Colonic mucosa (tissue), 4 donors: ENCODE results near the gene PPP3R2. TPM values are rescaled to one million over a fixed set of nuclear protein-coding genes. Genes with fewer than 3 reads are reported as not detected.

Experiments used
- DNase-seq: peaks from one replicate; pipeline ENCODE4 v3.0.0-alpha.2; 2020
- H3K27ac ChIP-seq: fragments of 200-600 bp; one replicate; pipeline ENCODE4 v1.8.0; 2021
- H3K27me3 ChIP-seq: fragments of 200-600 bp; one replicate; pipeline ENCODE4 v1.8.0; 2021
- H3K36me3 ChIP-seq: fragments of 200-600 bp; one replicate; pipeline ENCODE4 v1.8.0; 2021
- H3K4me1 ChIP-seq: fragments of 200-600 bp; one replicate; pipeline ENCODE4 v1.8.0; 2021; ENCODE audit warnings: mild to moderate bottlenecking
- H3K4me3 ChIP-seq: fragments of 200-600 bp; one replicate; pipeline ENCODE4 v1.8.0; 2021
- H3K9ac ChIP-seq, 2 donors: one replicate each; pipeline ENCODE4 v1.7.0; 2013; ENCODE audit warnings: control low read depth in 2 of 2, low read depth in 2 of 2, low read length in 2 of 2
- H3K9me3 ChIP-seq: fragments of 200-600 bp; one replicate; pipeline ENCODE4 v1.8.0; 2021
- CTCF ChIP-seq: fragments of 200-600 bp; IDR thresholded peaks from one replicate; pipeline ENCODE4 v1.8.0; 2022; ENCODE audit warnings: antibody characterized with exemption, mild to moderate bottlenecking
- intact Hi-C: fragments of 100-400 bp; cut with DNase I; formaldehyde crosslinking; loops from one replicate; pipeline ENCODE4 v1.14.1; 2022
- total RNA-seq, 2 donors: library from RNA; stranded (reverse); fragmentation: NEBNext Ultra II Directional in 1 of 2; extraction: Animal tissue kit (Norgen Biotek cat#: 25700) in 1 of 2; gene quantifications; one replicate each; pipeline ENCODE4 v1.2.1, GENCODE V29; 2021
- donor health status: healthy.
- donor health status: DM: no; HTN: no; CAD: no.
- donor health status: DM: no; HTN: no; CAD: no.

Gene PPP3R2
- total RNA-seq, 2 donors from 2014 or later = not detected

- no peak overlapping the region for H3K9ac ChIP-seq
- TF ChIP-seq CTCF = no peak
Observed at GRCh38 chr9:101626295-101626694, 31.5 kb upstream of the PPP3R2 start.

GRCh38 chr9:101625876-101626275 is 31.1 kb upstream of the PPP3R2 start:
- Histone ChIP-seq H3K27me3 (no peaks in the 10 kb centered on the region), H3K27ac (no peak overlapping the region), H3K4me3 (no peak overlapping the region), H3K9me3 (no peaks in the 10 kb centered on the region), H3K36me3 (no peaks in the 10 kb centered on the region), H3K4me1 (no peaks in the 10 kb centered on the region), H3K9ac (no peak overlapping the region)
- no peak for TF ChIP-seq CTCF
- DNase-seq = no peak
- intact Hi-C loops = no loop called here

More at GRCh38 chr9:101626295-101626694, 31.5 kb upstream of the PPP3R2 start:
- H3K4me3 ChIP-seq = no peak overlapping the region
- intact Hi-C loops = no loop called here
- H3K27ac ChIP-seq = no peak overlapping the region
- DNase-seq = no peak
- no peaks in the 10 kb centered on the region for H3K27me3 ChIP-seq
- H3K36me3 ChIP-seq = no peaks in the 10 kb centered on the region
- H3K9me3 ChIP-seq = no peaks in the 10 kb centered on the region
- no peaks in the 10 kb centered on the region for H3K4me1 ChIP-seq

GRCh38 chr9:101620452-101620851 is 25.7 kb upstream of the PPP3R2 start:
- intact Hi-C loops = no loop called here
- Histone ChIP-seq H3K4me1 (no peaks in the 10 kb centered on the region), H3K9ac (no peak overlapping the region), H3K27ac (no peak overlapping the region), H3K4me3 (no peak overlapping the region), H3K9me3 (no peaks in the 10 kb centered on the region), H3K36me3 (no peaks in the 10 kb centered on the region), H3K27me3 (no peaks in the 10 kb centered on the region)
- TF ChIP-seq CTCF = no peak
- no peak for DNase-seq

GRCh38 chr9:101618698-101619097 is 23.9 kb upstream of the PPP3R2 start:
- no peak overlapping the region for H3K4me3 ChIP-seq
- no peak for TF ChIP-seq CTCF
- intact Hi-C loops = no loop called here
- DNase-seq = no peak
- no peaks in the 10 kb centered on the region for H3K9me3 ChIP-seq
- H3K4me1 ChIP-seq = no peaks in the 10 kb centered on the region
- H3K36me3 ChIP-seq = no peaks in the 10 kb centered on the region
- H3K9ac ChIP-seq = no peak overlapping the region
- H3K27ac ChIP-seq = no peak overlapping the region
- H3K27me3 ChIP-seq = no peaks in the 10 kb centered on the region

- no peaks in the 10 kb centered on the region for H3K4me1 ChIP-seq
- TF ChIP-seq CTCF = no peak
- no peaks in the 10 kb centered on the region for H3K27me3 ChIP-seq
- H3K27ac ChIP-seq = no peak overlapping the region
- no peak overlapping the region for H3K4me3 ChIP-seq
- H3K9ac ChIP-seq = no peak overlapping the region
- intact Hi-C loops = loop anchor here (5.0 kb wide), 1 partner anchor 127 kb away; no protein-coding TSS in a partner anchor
- no peaks in the 10 kb centered on the region for H3K9me3 ChIP-seq
- H3K36me3 ChIP-seq = no peaks in the 10 kb centered on the region
- no peak for DNase-seq
Observed at GRCh38 chr9:101605547-101605946, 10.8 kb upstream of the PPP3R2 start.

GRCh38 chr9:101604296-101604695 is 9.5 kb upstream of the PPP3R2 start:
- no peak overlapping the region for H3K9ac ChIP-seq
- peak overlapping the region; percentile 22 for H3K27ac ChIP-seq
- no peak for DNase-seq
- no peaks in the 10 kb centered on the region for H3K4me1 ChIP-seq
- H3K9me3 ChIP-seq = no peaks in the 10 kb centered on the region
- no peak for TF ChIP-seq CTCF
- no peak overlapping the region for H3K4me3 ChIP-seq
- intact Hi-C loops = no loop called here
- H3K36me3 ChIP-seq = no peaks in the 10 kb centered on the region
- H3K27me3 ChIP-seq = no peaks in the 10 kb centered on the region
